PC-9 (cell line): ENCODE results near the gene KIF7.

ENCODE experiments used
- CTCF ChIP-seq: fragments of 200-600 bp; sonication (generic); conservative IDR thresholded peaks from 2 replicates; pipeline ENCODE4 v1.6.1; 2017; ENCODE audit warnings: mixed run types, antibody characterized with exemption, mild to moderate bottlenecking, moderate library complexity
- EZH2 ChIP-seq: fragments of 200-600 bp; sonication (generic); IDR thresholded peaks from 2 replicates; pipeline ENCODE4 v1.8.0; 2017; ENCODE audit warnings: antibody characterized with exemption, low read depth

GRCh38 chr15:89690276-89691218 is 35.3 kb upstream of the KIF7 start, which contains the start of the genes PEX11A and WDR93:
- TF ChIP-seq CTCF: no peak
- no peak for TF ChIP-seq EZH2
